CD14-positive monocyte (primary cell): ENCODE data around the gene OR5AC2. TPM values are rescaled to one million over a fixed set of nuclear protein-coding genes. Genes with fewer than 3 reads are reported as not detected.
A peak's percentile ranks its signal among the peaks of the same experiment; 100 is the strongest.

Experiments used
- DNase-seq, 3 donors: peaks; one replicate each; pipeline ENCODE4 v3.0.0-alpha.2; 2011 to 2022
- H2AFZ ChIP-seq: 2 replicates; pipeline ENCODE4 v1.6.0; 2012; ENCODE audit warnings: mild to moderate bottlenecking, low read depth, low read length, inconsistent platforms; ENCODE audit not compliant: insufficient read depth, poor library complexity, severe bottlenecking
- H3K27ac ChIP-seq, 2 donors: 1 replicate in 1 of 2; 2 replicates in 1 of 2; pipeline ENCODE4 v1.5.1; 2012 to 2013; ENCODE audit warnings: low read length in 2 of 2, control low read depth in 1 of 2, inconsistent platforms in 1 of 2, low read depth in 1 of 2, mild to moderate bottlenecking in 1 of 2
- H3K27me3 ChIP-seq, 2 donors: one replicate each; pipeline versions ENCODE4 v1.6.0 to v1.6.1; 2011 to 2013; ENCODE audit warnings: low read length in 2 of 2; ENCODE audit not compliant: control insufficient read depth in 2 of 2, insufficient read depth in 2 of 2
- H3K36me3 ChIP-seq, 2 donors: replicated peaks in 1 of 2; 1 replicate in 1 of 2; 2 replicates in 1 of 2; pipeline versions ENCODE4 v1.5.1 to v1.6.1; 2012 to 2013; ENCODE audit warnings: low read length in 2 of 2, control low read depth in 1 of 2, inconsistent platforms in 1 of 2, mild to moderate bottlenecking in 1 of 2; ENCODE audit not compliant: insufficient read depth in 2 of 2, control insufficient read depth in 1 of 2
- H3K4me1 ChIP-seq, 2 donors: 1 replicate in 1 of 2; 2 replicates in 1 of 2; pipeline versions ENCODE4 v1.5.1 to v1.6.1; 2012 to 2013; ENCODE audit warnings: low read length in 2 of 2, control low read depth in 1 of 2, inconsistent platforms in 1 of 2, mild to moderate bottlenecking in 1 of 2, moderate library complexity in 1 of 2; ENCODE audit not compliant: insufficient read depth in 2 of 2, control insufficient read depth in 1 of 2
- H3K4me2 ChIP-seq: replicated peaks from 2 replicates; pipeline ENCODE3; 2012; ENCODE audit warnings: low read length, moderate library complexity, mild to moderate bottlenecking; ENCODE audit not compliant: poor library complexity, severe bottlenecking; ENCODE audit errors: extremely low read depth
- H3K4me3 ChIP-seq, 3 experiments: fragments of 200-600 bp in 1 of 3; sonication (generic) in 1 of 3; replicated peaks in 1 of 3; 1 replicate in 2 of 3; 2 replicates in 1 of 3; pipeline ENCODE4 v1.5.1; 2011 to 2013; ENCODE audit warnings: low read length in 3 of 3, mild to moderate bottlenecking in 3 of 3, control low read depth in 2 of 3, low read depth in 2 of 3, inconsistent platforms in 1 of 3, moderate library complexity in 1 of 3
- H3K79me2 ChIP-seq: 2 replicates; pipeline ENCODE4 v1.6.0; 2012; ENCODE audit warnings: mild to moderate bottlenecking, control low read depth, inconsistent platforms, low read length, moderate library complexity; ENCODE audit not compliant: insufficient read depth
- H3K9ac ChIP-seq: 2 replicates; pipeline ENCODE4 v1.6.0; 2017; ENCODE audit warnings: low read length, mild to moderate bottlenecking; ENCODE audit not compliant: insufficient read depth, poor library complexity, severe bottlenecking
- H3K9me3 ChIP-seq, 2 donors: replicated peaks in 1 of 2; 1 replicate in 1 of 2; 2 replicates in 1 of 2; pipeline versions ENCODE4 v1.5.1 to v1.6.1; 2012 to 2013; ENCODE audit warnings: low read length in 2 of 2, control low read depth in 1 of 2; ENCODE audit not compliant: control insufficient read depth in 1 of 2, insufficient read depth in 1 of 2
- H4K20me1 ChIP-seq: 2 replicates; pipeline ENCODE4 v1.6.0; 2012; ENCODE audit warnings: mild to moderate bottlenecking, low read length, control low read depth, moderate library complexity; ENCODE audit not compliant: insufficient read depth
- H3K27ac Mint-ChIP-seq, 7 donors: one replicate each; pipeline ENCODE4 v1.8.0; 2020; ENCODE audit warnings: mild to moderate bottlenecking in 7 of 7, mixed read lengths in 7 of 7, moderate library complexity in 6 of 7, inconsistent platforms in 2 of 7
- H3K27me3 Mint-ChIP-seq, 3 donors: one replicate each; pipeline ENCODE4 v1.8.0; 2021 to 2022; ENCODE audit warnings: low read depth in 3 of 3, mild to moderate bottlenecking in 3 of 3, mixed read lengths in 3 of 3, moderate library complexity in 3 of 3, inconsistent platforms in 1 of 3
- H3K36me3 Mint-ChIP-seq, 2 donors: one replicate each; pipeline ENCODE4 v1.8.0; 2020; ENCODE audit warnings: mixed read lengths in 2 of 2, inconsistent platforms in 1 of 2, mild to moderate bottlenecking in 1 of 2
- H3K4me1 Mint-ChIP-seq: one replicate; pipeline ENCODE4 v1.8.0; 2020; ENCODE audit warnings: mild to moderate bottlenecking, mixed read lengths
- H3K4me3 Mint-ChIP-seq, 2 donors: one replicate each; pipeline ENCODE4 v1.8.0; 2020; ENCODE audit warnings: mild to moderate bottlenecking in 2 of 2, mixed read lengths in 2 of 2, moderate library complexity in 1 of 2
- H3K9me3 Mint-ChIP-seq, 7 donors: one replicate each; pipeline ENCODE4 v1.8.0; 2020 to 2022; ENCODE audit warnings: mixed read lengths in 7 of 7, mild to moderate bottlenecking in 6 of 7, moderate library complexity in 6 of 7, inconsistent platforms in 2 of 7
- CTCF ChIP-seq: fragments of 200-600 bp; IDR thresholded peaks from one replicate; pipeline ENCODE4 v1.8.0; 2022; ENCODE audit warnings: antibody characterized with exemption, mild to moderate bottlenecking
- WGBS: methylation state at CpG from one replicate; pipeline ENCODE4 v1.1.5; 2013; ENCODE audit warnings: missing lambda C conversion rate; ENCODE audit not compliant: insufficient coverage; 5-methylcytosine and 5-hydroxymethylcytosine counted together
- intact Hi-C, 2 donors: fragments of 100-400 bp; cut with micrococcal nuclease; formaldehyde crosslinking; loops; one replicate each; pipeline versions ENCODE4 v1.15.0 to v1.15.1; 2023
- polyA plus RNA-seq, 3 donors: library from polyadenylated mRNA; depleted of rRNA in 1 of 3; unstranded in 2 of 3; stranded (reverse) in 1 of 3; fragments of 300-500 nt in 2 of 3; fragments of >200 nt in 1 of 3; fragmentation: Illumina TruSeq in 2 of 3; gene quantifications; 1 replicate in 2 of 3; 2 replicates in 1 of 3; pipeline ENCODE4 v1.2.3, GENCODE V29; 2012 to 2021

The OR5AC2 gene
- polyA plus RNA-seq, 3 donors: not detected

DNA sequence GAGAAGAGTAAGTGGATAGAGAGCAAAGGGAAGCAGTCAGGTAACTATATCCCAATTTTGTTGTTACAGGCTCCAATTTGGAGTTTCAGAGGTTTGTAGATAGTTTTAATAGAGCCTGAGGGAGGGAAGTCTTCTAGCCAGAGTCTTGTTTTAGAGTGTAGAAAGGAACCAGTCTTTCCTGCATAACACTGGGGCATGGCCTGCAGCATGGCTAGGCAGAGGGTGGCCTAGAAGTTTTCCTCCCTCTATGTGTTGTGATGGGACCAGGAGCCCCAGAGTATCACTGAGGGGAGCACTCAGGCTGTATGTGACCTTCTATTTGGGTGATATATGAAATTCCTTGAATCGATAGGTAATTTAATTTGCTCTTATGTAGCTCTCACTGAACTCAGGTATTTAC is 29.3 kb upstream of the OR5AC2 start:
- Histone ChIP-seq H3K4me2 (no peak overlapping the region), H2AFZ (no peak overlapping the region), H3K27me3 (peaks cover 0 to 2% of the 10 kb centered on the region in 2 donors), H3K9me3 (no peaks in the 10 kb centered on the region), H3K27ac (no peak overlapping the region), H3K36me3 (no peaks in the 10 kb centered on the region), H3K4me3 (no peak overlapping the region), H4K20me1 (no peaks in the 10 kb centered on the region), H3K4me1 (no peaks in the 10 kb centered on the region), H3K9ac (no peak overlapping the region), H3K79me2 (no peaks in the 10 kb centered on the region)
- Mint-ChIP-seq H3K27ac (no peak overlapping the region), H3K36me3 (no peaks in the 10 kb centered on the region), H3K4me3 (no peak overlapping the region), H3K9me3 (peaks cover 0 to 4% (median 2%) of the 10 kb centered on the region in 7 donors), H3K27me3 (peaks cover 0 to 3% (median 0%) of the 10 kb centered on the region in 3 donors), H3K4me1 (peaks cover 5% of the 10 kb centered on the region)
- TF ChIP-seq CTCF: no peak
- intact Hi-C loops: no loop called here
- no CpG with 5 or more reads among the region's 1 CpG for WGBS
- no peak for DNase-seq

DNA sequence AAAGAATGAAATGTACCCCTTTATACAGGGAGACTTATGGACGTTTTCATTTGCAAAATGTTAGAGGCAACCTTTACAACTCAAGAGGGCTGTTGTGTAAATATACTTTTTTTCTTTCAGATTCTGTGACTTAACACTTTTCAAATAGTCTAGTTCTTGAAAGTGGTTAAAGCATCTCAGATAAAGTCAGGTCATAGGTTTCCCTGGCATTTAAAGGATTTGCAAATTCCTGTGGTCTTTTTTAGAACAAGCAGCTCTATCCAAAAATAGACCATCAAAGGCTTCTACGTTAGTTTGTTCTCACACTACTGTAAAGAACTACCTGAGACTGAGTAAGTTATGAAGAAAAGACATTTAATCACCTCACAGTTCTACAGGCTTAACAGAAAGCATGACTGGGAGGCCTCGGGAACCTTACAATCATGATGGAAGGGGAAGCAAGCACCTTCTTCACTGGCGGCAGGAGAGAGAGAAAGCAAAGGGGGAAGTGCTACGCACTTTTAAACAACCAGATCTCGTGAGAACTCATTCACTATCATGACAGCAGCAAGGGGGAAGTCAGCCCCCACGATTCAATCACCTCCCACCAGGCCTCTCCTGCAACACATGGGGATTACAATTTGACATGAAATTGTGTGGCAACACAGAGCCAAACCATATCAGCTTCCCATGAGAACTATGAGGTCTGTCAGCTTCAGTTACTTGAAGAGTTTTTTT is 28.6 kb upstream of the OR5AC2 start:
- Mint-ChIP-seq H3K27me3 (peaks cover 0 to 3% (median 0%) of the 10 kb centered on the region in 3 donors), H3K4me1 (peaks cover 5% of the 10 kb centered on the region), H3K36me3 (no peaks in the 10 kb centered on the region), H3K4me3 (no peak overlapping the region), H3K9me3 (peaks cover 0 to 4% (median 2%) of the 10 kb centered on the region in 7 donors), H3K27ac (no peak overlapping the region)
- Histone ChIP-seq H4K20me1 (no peaks in the 10 kb centered on the region), H3K4me2 (no peak overlapping the region), H3K9me3 (no peaks in the 10 kb centered on the region), H3K4me1 (no peaks in the 10 kb centered on the region), H3K27ac (no peak overlapping the region), H3K4me3 (no peak overlapping the region), H3K9ac (no peak overlapping the region), H3K27me3 (peaks cover 0 to 2% of the 10 kb centered on the region in 2 donors), H2AFZ (no peak overlapping the region), H3K36me3 (no peaks in the 10 kb centered on the region), H3K79me2 (no peaks in the 10 kb centered on the region)
- WGBS: no CpG with 5 or more reads among the region's 7 CpGs
- intact Hi-C loops: no loop called here
- peak in 1 of 3 donors; percentile 4 for DNase-seq
- no peak for TF ChIP-seq CTCF
